ENCODE data around the gene DND1.
A peak's percentile ranks its signal among the peaks of the same experiment; 100 is the strongest.
"Not testable (repeated sequence)": the region's sequence is repeated elsewhere in the genome, so short reads cannot be mapped to it uniquely, and the experiment has no call there.

DND1 gene

DNA sequence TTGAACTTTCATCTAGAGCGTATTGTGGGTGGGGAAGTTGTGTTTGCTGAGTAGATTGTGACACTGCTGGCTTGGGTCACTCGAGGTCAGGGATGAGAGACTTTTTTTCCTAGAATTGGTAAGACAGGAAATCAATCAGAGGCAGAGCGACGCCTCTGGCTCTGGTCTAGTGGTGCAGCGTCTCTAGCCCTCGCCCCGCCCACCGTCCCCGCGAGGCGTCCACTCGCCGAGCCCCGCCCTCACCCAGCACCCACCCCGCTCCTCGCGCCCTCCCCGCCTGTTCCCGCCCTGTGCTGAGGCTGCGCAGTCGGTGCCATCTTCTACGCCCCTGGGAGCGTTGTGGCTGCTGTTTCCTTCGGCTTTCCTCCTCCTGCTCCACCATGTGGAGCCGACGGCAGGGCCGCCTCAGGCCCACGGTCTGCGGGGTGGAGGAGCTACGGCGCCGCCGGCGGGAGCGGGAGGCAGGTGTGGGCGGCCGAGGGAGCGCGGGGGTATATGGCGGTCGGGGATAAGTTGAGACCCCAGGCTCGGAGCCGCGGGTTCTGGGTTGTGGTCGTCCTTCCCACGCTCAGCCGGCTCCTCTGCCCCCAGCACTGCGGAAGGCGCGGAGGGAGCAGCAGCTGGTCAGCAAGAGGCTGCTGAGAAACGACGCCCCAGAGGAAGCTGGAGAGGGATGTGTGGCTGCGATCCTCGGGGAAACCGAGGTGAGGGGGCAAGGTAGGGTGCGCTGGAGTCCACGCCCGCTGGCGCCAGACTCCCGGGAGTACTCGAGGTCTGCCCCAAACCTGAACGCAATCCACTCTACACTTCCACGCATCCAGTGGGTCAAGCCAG lies 34.0 kb downstream of the DND1 start, which contains the start of gene TMCO6:
TMCO6 (plus strand) TSS at position 304 of the 834 bp plus-strand sequence; CDS start at position 381, 77 bp downstream.
- peak within 1 kb of the TSS; percentile 66 for H3K4me3 ChIP-seq (replicated peaks; ENCODE audit: low read depth, low read length)
- DNase-seq (ENCODE audit: low read depth) = peak; percentile 96
- TF ChIP-seq, protein P1, sequence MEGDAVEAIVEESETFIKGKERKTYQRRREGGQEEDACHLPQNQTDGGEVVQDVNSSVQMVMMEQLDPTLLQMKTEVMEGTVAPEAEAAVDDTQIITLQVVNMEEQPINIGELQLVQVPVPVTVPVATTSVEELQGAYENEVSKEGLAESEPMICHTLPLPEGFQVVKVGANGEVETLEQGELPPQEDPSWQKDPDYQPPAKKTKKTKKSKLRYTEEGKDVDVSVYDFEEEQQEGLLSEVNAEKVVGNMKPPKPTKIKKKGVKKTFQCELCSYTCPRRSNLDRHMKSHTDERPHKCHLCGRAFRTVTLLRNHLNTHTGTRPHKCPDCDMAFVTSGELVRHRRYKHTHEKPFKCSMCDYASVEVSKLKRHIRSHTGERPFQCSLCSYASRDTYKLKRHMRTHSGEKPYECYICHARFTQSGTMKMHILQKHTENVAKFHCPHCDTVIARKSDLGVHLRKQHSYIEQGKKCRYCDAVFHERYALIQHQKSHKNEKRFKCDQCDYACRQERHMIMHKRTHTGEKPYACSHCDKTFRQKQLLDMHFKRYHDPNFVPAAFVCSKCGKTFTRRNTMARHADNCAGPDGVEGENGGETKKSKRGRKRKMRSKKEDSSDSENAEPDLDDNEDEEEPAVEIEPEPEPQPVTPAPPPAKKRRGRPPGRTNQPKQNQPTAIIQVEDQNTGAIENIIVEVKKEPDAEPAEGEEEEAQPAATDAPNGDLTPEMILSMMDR (IDR thresholded peaks at IDR 0.05; ENCODE audit: low read length, missing control alignments) = peak; percentile 52

DNA sequence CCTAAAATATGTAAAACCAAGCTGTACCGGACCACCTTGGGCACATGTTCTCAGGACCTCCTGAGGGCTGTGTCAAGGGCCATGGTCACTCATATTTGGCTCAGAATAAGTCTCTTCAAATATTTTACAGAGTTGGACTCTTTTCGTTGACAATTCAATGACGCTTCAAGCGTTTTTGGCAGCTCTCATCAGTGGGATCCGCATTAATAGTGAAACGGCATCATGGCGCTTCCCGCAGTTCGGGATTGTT lies 34.6 kb downstream of the DND1 start:
- not testable (repeated sequence) for DNase-seq (ENCODE audit: low read depth)
- peak overlapping the region; percentile 66 for H3K4me3 ChIP-seq (replicated peaks; ENCODE audit: low read depth, low read length)

DNA sequence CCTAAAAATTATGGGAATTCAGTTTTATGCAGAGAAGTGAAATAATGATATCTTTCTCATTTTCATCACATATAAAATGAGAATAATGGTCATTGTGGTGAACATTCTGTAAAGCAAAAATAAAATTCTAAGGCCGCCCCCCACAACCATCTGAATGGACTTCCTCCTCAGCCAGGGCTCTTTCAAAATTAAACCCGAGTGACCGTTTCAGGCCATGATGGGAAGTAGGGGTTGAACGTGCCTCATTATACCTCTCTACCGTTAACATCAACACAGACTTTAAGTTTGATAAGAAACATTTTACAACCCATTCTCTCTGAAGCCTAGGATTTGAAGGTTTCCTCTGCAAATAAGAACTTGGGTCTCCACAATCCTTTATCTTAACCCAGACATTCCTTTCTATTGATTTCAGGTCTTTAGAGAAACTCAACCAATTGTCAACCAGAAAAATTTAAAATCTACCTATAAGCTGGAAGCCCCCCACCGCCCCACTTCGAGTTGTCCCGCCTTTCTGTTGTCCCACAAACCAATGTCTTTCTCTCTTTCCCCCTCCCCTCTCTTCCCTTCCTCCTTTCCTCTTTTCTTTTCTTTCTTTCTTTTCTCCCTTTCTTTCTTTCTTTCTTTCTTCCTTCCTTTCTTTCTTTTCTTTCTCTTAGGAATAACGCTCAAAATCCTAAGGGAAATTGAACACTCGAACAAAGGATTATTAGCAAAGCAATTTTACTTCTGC lies 35.8 kb downstream of the DND1 start:
- TF ChIP-seq, protein P1 (IDR thresholded peaks at IDR 0.05; ENCODE audit: low read length, missing control alignments) = no peak
- no peak overlapping the region for H3K4me3 ChIP-seq (replicated peaks; ENCODE audit: low read depth, low read length)
- DNase-seq (ENCODE audit: low read depth) = no peak

- TF ChIP-seq, protein P1 (IDR thresholded peaks at IDR 0.05; ENCODE audit: low read length, missing control alignments) = no peak
- DNase-seq (ENCODE audit: low read depth) = no peak
- no peak overlapping the region for H3K4me3 ChIP-seq (replicated peaks; ENCODE audit: low read depth, low read length)
These were observed 37.8 kb downstream of the DND1 start for GRCh38 chr5:140635291-140636257.

- DNase-seq (ENCODE audit: low read depth) = no peak
- TF ChIP-seq, protein P1 (IDR thresholded peaks at IDR 0.05; ENCODE audit: low read length, missing control alignments) = no peak
- H3K4me3 ChIP-seq (replicated peaks; ENCODE audit: low read depth, low read length) = no peak overlapping the region
These were observed 39.3 kb downstream of the DND1 start for GRCh38 chr5:140634103-140634502.

- H3K4me3 ChIP-seq (replicated peaks; ENCODE audit: low read depth, low read length) = no peak overlapping the region
- TF ChIP-seq, protein P1 (IDR thresholded peaks at IDR 0.05; ENCODE audit: low read length, missing control alignments) = no peak
- DNase-seq (ENCODE audit: low read depth) = no peak
These were observed 39.9 kb downstream of the DND1 start for GRCh38 chr5:140633501-140633900.
